Immature natural killer cell (primary cell): Measurements from ENCODE around the gene REG1A. TPM values are rescaled to one million over a fixed set of nuclear protein-coding genes. Genes with fewer than 3 reads are reported as not detected.

ENCODE experiments used
- DNase-seq, 3 donors: peaks; one replicate each; pipeline ENCODE4 v3.0.0; 2022; ENCODE audit warnings: mixed read lengths in 1 of 3
- H3K27ac Mint-ChIP-seq, 6 donors: one replicate each; pipeline ENCODE4 v1.8.0; 2020; ENCODE audit warnings: mixed read lengths in 6 of 6, mild to moderate bottlenecking in 5 of 6, inconsistent platforms in 4 of 6, moderate library complexity in 3 of 6
- H3K27me3 Mint-ChIP-seq, 3 donors: one replicate each; pipeline ENCODE4 v1.8.0; 2020 to 2021; ENCODE audit warnings: low read depth in 3 of 3, mild to moderate bottlenecking in 3 of 3, mixed read lengths in 3 of 3, moderate library complexity in 3 of 3, inconsistent platforms in 1 of 3
- H3K36me3 Mint-ChIP-seq, 3 donors: one replicate each; pipeline ENCODE4 v1.8.0; 2020; ENCODE audit warnings: mixed read lengths in 3 of 3, inconsistent platforms in 2 of 3, mild to moderate bottlenecking in 2 of 3
- H3K4me1 Mint-ChIP-seq, 2 donors: one replicate each; pipeline ENCODE4 v1.8.0; 2020; ENCODE audit warnings: inconsistent platforms in 2 of 2, mild to moderate bottlenecking in 2 of 2, mixed read lengths in 2 of 2, moderate library complexity in 1 of 2
- H3K4me3 Mint-ChIP-seq, 5 donors: one replicate each; pipeline ENCODE4 v1.8.0; 2020; ENCODE audit warnings: mild to moderate bottlenecking in 5 of 5, mixed read lengths in 5 of 5, inconsistent platforms in 3 of 5, moderate library complexity in 3 of 5
- H3K9me3 Mint-ChIP-seq, 6 donors: one replicate each; pipeline ENCODE4 v1.8.0; 2020; ENCODE audit warnings: mild to moderate bottlenecking in 6 of 6, mixed read lengths in 6 of 6, inconsistent platforms in 4 of 6, moderate library complexity in 3 of 6
- polyA plus RNA-seq, 3 donors: library from polyadenylated mRNA; unstranded; fragments of 300-500 nt; fragmentation: Illumina TruSeq; gene quantifications; one replicate each; pipeline ENCODE4 v1.2.3, GENCODE V29; 2021

REG1A gene
- polyA plus RNA-seq, 3 donors from 2014 or later, result not detected

DNA sequence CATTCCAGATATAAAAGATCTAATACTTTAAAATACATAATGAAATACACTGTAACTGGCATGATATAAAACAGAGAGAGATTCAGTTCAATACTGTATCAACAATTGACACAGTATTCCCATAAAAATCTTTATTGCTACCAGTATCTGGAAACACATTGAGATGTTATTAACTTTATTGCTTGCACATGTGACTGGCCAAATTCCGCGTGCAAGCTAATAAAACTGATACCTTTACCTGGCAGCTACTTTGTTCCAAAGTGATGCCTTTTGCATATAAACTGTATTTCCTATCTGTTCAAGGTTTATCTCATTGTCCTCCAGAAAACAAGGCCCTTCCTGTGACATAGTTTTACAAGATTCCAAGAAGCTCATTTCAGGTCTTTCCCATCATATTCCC, 17.1 kb upstream of the REG1A start:
- H3K27ac Mint-ChIP-seq, result no peak overlapping the region
- H3K4me1 Mint-ChIP-seq, result no peaks in the 10 kb centered on the region
- no peak for DNase-seq
- H3K27me3 Mint-ChIP-seq, result no peaks in the 10 kb centered on the region
- H3K36me3 Mint-ChIP-seq, result no peaks in the 10 kb centered on the region
- peaks cover 11 to 32% (median 18%) of the 10 kb centered on the region in 6 donors for H3K9me3 Mint-ChIP-seq
- no peak overlapping the region for H3K4me3 Mint-ChIP-seq

DNA sequence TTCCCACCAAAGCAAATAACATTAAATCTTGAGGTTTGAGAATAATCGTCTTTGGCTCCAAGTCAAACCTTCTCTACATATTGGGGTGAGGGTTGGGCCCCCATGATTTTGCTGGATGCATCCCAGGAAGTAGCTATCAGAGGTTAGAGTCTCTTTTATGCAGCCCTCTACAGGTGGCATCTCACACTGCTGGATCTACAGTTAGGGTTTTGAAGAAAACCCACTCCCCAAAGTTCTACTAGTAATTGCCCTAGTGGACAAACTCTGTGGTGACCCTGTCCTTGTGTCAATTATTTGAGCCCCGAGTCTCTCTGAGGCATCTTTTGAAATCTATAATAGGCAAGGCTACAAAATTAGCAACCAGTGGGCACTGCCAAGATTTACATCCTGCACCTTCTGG, 15.0 kb upstream of the REG1A start:
- no peak overlapping the region for H3K27ac Mint-ChIP-seq
- H3K27me3 Mint-ChIP-seq, result no peaks in the 10 kb centered on the region
- H3K4me3 Mint-ChIP-seq, result no peak overlapping the region
- H3K9me3 Mint-ChIP-seq, result peaks cover 8 to 26% (median 16%) of the 10 kb centered on the region in 6 donors
- no peaks in the 10 kb centered on the region for H3K36me3 Mint-ChIP-seq
- DNase-seq, result no peak
- no peaks in the 10 kb centered on the region for H3K4me1 Mint-ChIP-seq

DNA sequence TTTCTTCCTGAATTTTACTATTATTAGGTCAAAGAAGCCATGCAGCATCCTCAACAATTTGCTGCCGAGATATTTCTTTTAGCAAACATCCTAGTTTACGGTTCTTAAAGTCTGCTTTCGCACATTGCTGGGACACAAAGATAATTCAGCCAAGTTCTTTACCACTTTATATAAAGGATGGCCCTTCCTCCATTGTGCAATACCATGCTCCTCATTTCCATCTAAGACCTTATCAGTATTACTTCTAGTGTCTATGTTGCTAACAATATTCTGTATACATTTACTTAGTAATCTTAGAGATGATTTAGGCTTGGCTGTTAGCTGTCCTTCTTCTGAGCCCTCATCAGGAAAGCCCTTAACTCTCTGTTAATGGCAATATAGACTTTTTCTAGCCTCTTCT, 8.0 kb upstream of the REG1A start:
- Mint-ChIP-seq H3K27ac (no peak overlapping the region), H3K4me1 (no peaks in the 10 kb centered on the region), H3K4me3 (no peak overlapping the region), H3K9me3 (peaks cover 6 to 43% (median 11%) of the 10 kb centered on the region in 6 donors), H3K27me3 (peaks cover 0 to 6% (median 1%) of the 10 kb centered on the region in 3 donors), H3K36me3 (no peaks in the 10 kb centered on the region)
- no peak for DNase-seq

DNA sequence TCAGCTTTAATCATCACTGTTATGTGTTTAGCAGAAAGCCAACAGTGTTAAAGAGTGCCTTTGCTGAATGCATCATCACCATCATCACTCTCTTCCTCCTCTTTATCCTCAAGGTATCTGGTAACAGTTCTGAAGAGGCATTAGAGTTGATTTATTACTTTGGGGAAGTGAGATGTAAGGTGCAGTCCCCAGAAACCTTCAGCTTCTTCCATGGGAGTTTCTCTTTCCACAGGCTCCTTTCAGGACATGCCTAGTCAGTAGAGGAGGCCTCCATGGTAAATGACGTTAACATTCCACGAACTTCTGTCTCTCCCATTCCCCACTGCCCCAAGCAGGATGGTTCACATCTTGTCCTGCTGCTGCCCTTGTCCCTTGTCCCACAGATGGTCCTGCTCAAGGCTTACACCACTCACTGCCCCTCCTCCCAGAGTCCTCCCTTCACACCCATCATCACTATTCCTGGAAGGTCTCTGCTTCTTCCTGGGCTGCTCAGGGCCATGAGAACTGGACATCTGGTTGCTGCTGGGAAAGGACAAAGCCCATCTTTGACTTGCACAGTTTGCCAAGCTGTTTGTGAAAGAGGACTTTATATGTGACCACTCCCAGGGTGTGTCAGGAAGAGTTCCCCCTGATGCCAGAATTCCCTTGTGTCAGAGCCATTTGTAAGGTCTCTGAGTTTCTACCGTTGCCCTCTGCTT, 5.3 kb upstream of the REG1A start:
- Mint-ChIP-seq H3K27me3 (peaks cover 0 to 6% (median 1%) of the 10 kb centered on the region in 3 donors), H3K27ac (no peak overlapping the region), H3K4me1 (no peaks in the 10 kb centered on the region), H3K4me3 (no peak overlapping the region), H3K9me3 (peaks cover 7 to 52% (median 12%) of the 10 kb centered on the region in 6 donors), H3K36me3 (no peaks in the 10 kb centered on the region)
- DNase-seq, result no peak

- H3K9me3 Mint-ChIP-seq, result peaks cover 9 to 60% (median 14%) of the 10 kb centered on the region in 6 donors
Observed at GRCh38 chr2:79116997-79117928, 3.0 kb upstream of the REG1A start.

DNA sequence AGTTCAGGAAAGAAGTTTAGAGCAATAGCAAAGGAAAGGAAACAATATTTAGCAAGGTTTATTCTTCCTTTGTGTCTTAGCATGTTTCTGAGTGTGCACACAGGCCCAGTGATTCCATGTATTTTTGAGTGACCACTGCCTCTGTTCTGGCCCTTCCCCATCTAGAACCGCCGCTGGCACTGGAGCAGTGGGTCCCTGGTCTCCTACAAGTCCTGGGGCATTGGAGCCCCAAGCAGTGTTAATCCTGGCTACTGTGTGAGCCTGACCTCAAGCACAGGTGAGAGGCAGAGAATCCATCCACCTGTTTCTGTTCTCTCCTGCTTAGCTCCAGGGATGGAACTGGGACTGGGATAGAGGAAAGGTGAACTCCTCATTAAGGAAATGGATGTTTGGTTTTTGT, 2.4 kb downstream of the REG1A start:
- H3K9me3 Mint-ChIP-seq, result peaks cover 9 to 46% (median 14%) of the 10 kb centered on the region in 6 donors
- DNase-seq, result no peak

More at GRCh38 chr2:79116997-79117928, 3.0 kb upstream of the REG1A start:
- Mint-ChIP-seq H3K4me1 (no peaks in the 10 kb centered on the region), H3K27ac (no peak overlapping the region), H3K27me3 (peaks cover 0 to 6% (median 1%) of the 10 kb centered on the region in 3 donors), H3K4me3 (no peak overlapping the region), H3K36me3 (no peaks in the 10 kb centered on the region)
- DNase-seq, result no peak

GRCh38 chr2:79124907-79125720, 4.8 kb downstream of the REG1A start:
- H3K4me1 Mint-ChIP-seq, result no peaks in the 10 kb centered on the region
- H3K27me3 Mint-ChIP-seq, result peaks cover 0 to 3% (median 0%) of the 10 kb centered on the region in 3 donors
- no peak overlapping the region for H3K27ac Mint-ChIP-seq
- no peaks in the 10 kb centered on the region for H3K36me3 Mint-ChIP-seq
- DNase-seq, result no peak
- no peak overlapping the region for H3K4me3 Mint-ChIP-seq
- H3K9me3 Mint-ChIP-seq, result peaks cover 7 to 41% (median 14%) of the 10 kb centered on the region in 6 donors

More for the DNA sequence above, 2.4 kb downstream of the REG1A start:
- Mint-ChIP-seq H3K27me3 (peaks cover 0 to 3% (median 0%) of the 10 kb centered on the region in 3 donors), H3K27ac (no peak overlapping the region), H3K36me3 (no peaks in the 10 kb centered on the region), H3K4me3 (no peak overlapping the region), H3K4me1 (no peaks in the 10 kb centered on the region)

GRCh38 chr2:79125721-79125985, 5.4 kb downstream of the REG1A start:
- Mint-ChIP-seq H3K9me3 (peaks cover 7 to 35% (median 14%) of the 10 kb centered on the region in 6 donors), H3K27ac (no peak overlapping the region), H3K36me3 (no peaks in the 10 kb centered on the region), H3K4me1 (no peaks in the 10 kb centered on the region), H3K4me3 (no peak overlapping the region), H3K27me3 (peaks cover 0 to 3% (median 0%) of the 10 kb centered on the region in 3 donors)
- DNase-seq, result no peak

DNA sequence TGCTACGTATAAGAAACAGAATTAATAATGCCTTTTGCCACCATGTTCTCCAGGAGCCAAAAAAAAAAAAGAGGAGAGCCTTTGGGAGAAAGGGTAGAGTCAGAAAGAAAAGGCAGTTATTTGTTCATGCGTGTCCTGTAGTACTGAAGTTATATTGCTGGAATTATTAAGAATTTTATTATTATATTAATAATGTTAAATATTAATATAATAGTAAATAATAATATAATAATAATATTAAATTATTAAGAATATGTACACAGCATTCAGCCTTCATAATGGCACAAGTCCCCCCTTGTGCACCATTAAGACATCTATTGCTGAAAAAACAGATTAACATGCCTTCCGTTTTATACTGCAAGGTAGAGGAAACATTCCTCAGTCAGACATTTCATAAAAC, 8.1 kb downstream of the REG1A start:
- peaks cover 2 to 37% (median 7%) of the 10 kb centered on the region in 6 donors for H3K9me3 Mint-ChIP-seq
- peaks cover 0 to 3% (median 0%) of the 10 kb centered on the region in 3 donors for H3K27me3 Mint-ChIP-seq
- H3K36me3 Mint-ChIP-seq, result no peaks in the 10 kb centered on the region
- no peak for DNase-seq
- H3K4me1 Mint-ChIP-seq, result no peaks in the 10 kb centered on the region
- H3K4me3 Mint-ChIP-seq, result no peak overlapping the region
- no peak overlapping the region for H3K27ac Mint-ChIP-seq

DNA sequence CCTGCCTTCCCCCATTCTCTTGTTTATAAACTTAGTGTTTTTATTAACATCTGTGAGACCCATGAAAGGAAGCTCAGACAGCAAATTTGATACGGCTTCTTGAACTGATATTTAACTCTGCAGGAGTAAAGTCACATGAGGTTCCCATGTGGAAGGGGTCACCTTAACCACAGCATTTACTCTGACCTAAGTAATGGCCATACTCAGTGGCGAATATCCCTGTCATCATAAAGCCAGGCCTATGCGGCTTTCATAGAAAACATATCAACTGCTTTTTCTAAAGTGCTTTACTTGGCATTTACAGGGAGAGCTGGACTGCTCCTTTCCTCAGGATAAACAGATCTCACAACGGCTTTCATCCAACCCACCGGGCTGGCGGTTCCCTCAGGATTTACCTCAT, 9.0 kb downstream of the REG1A start:
- H3K36me3 Mint-ChIP-seq, result no peaks in the 10 kb centered on the region
- H3K4me3 Mint-ChIP-seq, result no peak overlapping the region
- H3K27ac Mint-ChIP-seq, result no peak overlapping the region
- no peaks in the 10 kb centered on the region for H3K4me1 Mint-ChIP-seq
- H3K27me3 Mint-ChIP-seq, result peaks cover 0 to 3% (median 0%) of the 10 kb centered on the region in 3 donors
- no peak for DNase-seq
- H3K9me3 Mint-ChIP-seq, result peaks cover 5 to 42% (median 7%) of the 10 kb centered on the region in 6 donors

GRCh38 chr2:79129804-79130203, 9.5 kb downstream of the REG1A start:
- H3K36me3 Mint-ChIP-seq, result no peaks in the 10 kb centered on the region
- no peak overlapping the region for H3K27ac Mint-ChIP-seq
- peaks cover 5 to 39% (median 8%) of the 10 kb centered on the region in 6 donors for H3K9me3 Mint-ChIP-seq
- H3K4me1 Mint-ChIP-seq, result no peaks in the 10 kb centered on the region
- no peak overlapping the region for H3K4me3 Mint-ChIP-seq
- H3K27me3 Mint-ChIP-seq, result peaks cover 0 to 3% (median 0%) of the 10 kb centered on the region in 3 donors
- no peak for DNase-seq

DNA sequence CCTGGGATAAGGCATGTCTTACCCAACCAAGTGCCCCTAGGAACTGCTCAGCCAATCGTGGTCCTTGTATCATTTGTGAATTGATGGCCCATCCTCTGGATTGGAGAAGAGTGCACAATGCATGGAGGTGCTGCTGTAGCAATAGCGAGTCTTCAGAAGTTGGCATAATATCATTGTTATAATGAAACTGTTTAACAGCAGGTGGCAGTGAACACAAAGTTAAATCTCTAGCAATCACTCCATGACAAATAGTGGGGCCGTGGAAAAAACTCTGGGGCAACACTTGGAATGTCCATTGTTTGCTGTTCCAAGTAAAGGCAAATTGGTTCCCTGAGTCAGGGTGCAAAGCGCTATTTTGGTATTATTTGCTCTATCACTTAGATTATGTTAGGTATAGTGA, 11.4 kb downstream of the REG1A start:
- no peaks in the 10 kb centered on the region for H3K36me3 Mint-ChIP-seq
- H3K4me3 Mint-ChIP-seq, result no peak overlapping the region
- H3K27ac Mint-ChIP-seq, result no peak overlapping the region
- DNase-seq, result no peak
- no peaks in the 10 kb centered on the region for H3K4me1 Mint-ChIP-seq
- H3K27me3 Mint-ChIP-seq, result no peaks in the 10 kb centered on the region
- H3K9me3 Mint-ChIP-seq, result peaks cover 2 to 47% (median 14%) of the 10 kb centered on the region in 6 donors

DNA sequence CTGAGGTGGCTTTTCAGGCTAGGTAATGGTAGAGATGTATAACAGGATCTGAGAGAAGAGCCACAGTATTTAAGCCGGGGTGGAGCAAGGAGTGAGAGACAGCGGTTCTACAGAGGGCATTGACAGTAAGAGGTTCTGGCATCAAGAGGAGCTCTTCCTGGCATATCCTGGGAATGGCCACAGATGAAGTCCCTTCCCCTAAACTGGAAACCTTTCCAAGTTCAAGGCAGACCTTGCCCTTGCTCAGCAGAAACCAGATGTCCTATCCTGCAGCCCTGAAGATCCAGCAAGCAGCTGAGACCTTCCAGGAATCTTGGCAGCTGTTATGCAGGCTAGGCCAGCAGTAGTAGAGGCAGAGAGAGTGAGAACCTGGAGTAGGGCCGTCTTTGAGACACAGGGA, 18.1 kb downstream of the REG1A start:
- H3K27me3 Mint-ChIP-seq, result peaks cover 0 to 3% (median 1%) of the 10 kb centered on the region in 3 donors
- peaks cover 10 to 57% (median 29%) of the 10 kb centered on the region in 6 donors for H3K9me3 Mint-ChIP-seq

More for the DNA sequence above, 18.1 kb downstream of the REG1A start:
- Mint-ChIP-seq H3K27ac (no peak overlapping the region), H3K4me1 (no peaks in the 10 kb centered on the region), H3K36me3 (no peaks in the 10 kb centered on the region), H3K4me3 (no peak overlapping the region)
- DNase-seq, result no peak
